ENCODE measurements around the gene SCAPER. TPM values are rescaled to one million over a fixed set of nuclear protein-coding genes. Genes with fewer than 3 reads are reported as not detected.

The SCAPER gene
- polyA plus RNA-seq, 1 donor from 2014 or later, result 77.1 TPM

DNA sequence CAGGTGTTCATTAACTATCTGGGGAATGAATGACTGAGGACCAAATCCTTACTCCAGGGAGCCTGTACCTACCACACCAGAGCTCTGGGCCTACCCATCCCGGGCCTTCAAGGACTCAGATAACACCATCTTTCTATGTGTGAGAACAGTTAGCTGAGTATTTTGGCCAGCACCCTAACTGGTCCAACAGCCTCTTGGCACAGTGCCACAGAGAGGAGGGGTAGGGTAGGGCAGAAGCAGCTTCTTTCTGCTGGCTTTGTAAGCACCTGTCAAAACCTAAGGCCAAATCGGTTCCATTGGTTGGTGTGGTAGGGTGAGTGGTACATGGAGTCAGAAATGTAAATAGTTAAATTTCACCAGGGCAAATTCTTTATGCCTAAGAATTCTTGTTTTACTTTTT, 541.9 kb downstream of the SCAPER start:
- H4K20me1 ChIP-seq (ENCODE audit: insufficient read depth), result no peaks in the 10 kb centered on the region
- no peaks in the 10 kb centered on the region for H3K9me2 ChIP-seq (ENCODE audit: insufficient read depth, low read length)
- no peaks in the 10 kb centered on the region for H3K36me3 ChIP-seq (ENCODE audit: insufficient read depth, low read length)
- H3K27me3 ChIP-seq (ENCODE audit: insufficient read depth, low read depth, low read length), result no peaks in the 10 kb centered on the region
- no peak overlapping the region for H3K27ac ChIP-seq (ENCODE audit: low read length)
- no peak overlapping the region for H3K4me2 ChIP-seq (ENCODE audit: low read length)
- H3K4me3 ChIP-seq (ENCODE audit: low read length), result no peak overlapping the region
- H3K9ac ChIP-seq (ENCODE audit: low read length), result no peak overlapping the region
- no peaks in the 10 kb centered on the region for H3K9me3 ChIP-seq (ENCODE audit: low read length)
- TF ChIP-seq EP300 (conservative IDR thresholded peaks at IDR 0.05; ENCODE audit: poor library complexity, severe bottlenecking) (no peak), POLR2AphosphoS5 (IDR thresholded peaks at IDR 0.05) (no peak), MXI1 (conservative IDR thresholded peaks at IDR 0.05; ENCODE audit: poor library complexity, severe bottlenecking) (no peak), CTCF (IDR thresholded peaks at IDR 0.05; ENCODE audit: poor library complexity, severe bottlenecking) (no peak), SMC3 (conservative IDR thresholded peaks at IDR 0.05; ENCODE audit: poor library complexity) (no peak), EZH2 (IDR thresholded peaks at IDR 0.05; ENCODE audit: borderline replicate concordance, insufficient read depth, low read length, poor library complexity, severe bottlenecking) (no peak), TAF1 (IDR thresholded peaks at IDR 0.05; ENCODE audit: low read depth) (no peak), RAD21 (conservative IDR thresholded peaks at IDR 0.05) (no peak)
- TF ChIP-seq, protein P1, sequence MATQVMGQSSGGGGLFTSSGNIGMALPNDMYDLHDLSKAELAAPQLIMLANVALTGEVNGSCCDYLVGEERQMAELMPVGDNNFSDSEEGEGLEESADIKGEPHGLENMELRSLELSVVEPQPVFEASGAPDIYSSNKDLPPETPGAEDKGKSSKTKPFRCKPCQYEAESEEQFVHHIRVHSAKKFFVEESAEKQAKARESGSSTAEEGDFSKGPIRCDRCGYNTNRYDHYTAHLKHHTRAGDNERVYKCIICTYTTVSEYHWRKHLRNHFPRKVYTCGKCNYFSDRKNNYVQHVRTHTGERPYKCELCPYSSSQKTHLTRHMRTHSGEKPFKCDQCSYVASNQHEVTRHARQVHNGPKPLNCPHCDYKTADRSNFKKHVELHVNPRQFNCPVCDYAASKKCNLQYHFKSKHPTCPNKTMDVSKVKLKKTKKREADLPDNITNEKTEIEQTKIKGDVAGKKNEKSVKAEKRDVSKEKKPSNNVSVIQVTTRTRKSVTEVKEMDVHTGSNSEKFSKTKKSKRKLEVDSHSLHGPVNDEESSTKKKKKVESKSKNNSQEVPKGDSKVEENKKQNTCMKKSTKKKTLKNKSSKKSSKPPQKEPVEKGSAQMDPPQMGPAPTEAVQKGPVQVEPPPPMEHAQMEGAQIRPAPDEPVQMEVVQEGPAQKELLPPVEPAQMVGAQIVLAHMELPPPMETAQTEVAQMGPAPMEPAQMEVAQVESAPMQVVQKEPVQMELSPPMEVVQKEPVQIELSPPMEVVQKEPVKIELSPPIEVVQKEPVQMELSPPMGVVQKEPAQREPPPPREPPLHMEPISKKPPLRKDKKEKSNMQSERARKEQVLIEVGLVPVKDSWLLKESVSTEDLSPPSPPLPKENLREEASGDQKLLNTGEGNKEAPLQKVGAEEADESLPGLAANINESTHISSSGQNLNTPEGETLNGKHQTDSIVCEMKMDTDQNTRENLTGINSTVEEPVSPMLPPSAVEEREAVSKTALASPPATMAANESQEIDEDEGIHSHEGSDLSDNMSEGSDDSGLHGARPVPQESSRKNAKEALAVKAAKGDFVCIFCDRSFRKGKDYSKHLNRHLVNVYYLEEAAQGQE (IDR thresholded peaks at IDR 0.05; ENCODE audit: borderline replicate concordance), result no peak
- no peaks in the 10 kb centered on the region for H3K79me2 ChIP-seq (replicated peaks; ENCODE audit: insufficient read depth, low read length)
- no peak overlapping the region for H2AFZ ChIP-seq (ENCODE audit: low read depth, low read length)
- H3F3A ChIP-seq (ENCODE audit: insufficient read depth, low read length, poor library complexity, severe bottlenecking), result no peaks in the 10 kb centered on the region

GRCh38 chr15:76360416-76360815, 544.7 kb downstream of the SCAPER start:
- no peak overlapping the region for H3K4me3 ChIP-seq (ENCODE audit: low read length)
- no peak for TF ChIP-seq POLR2AphosphoS5 (IDR thresholded peaks at IDR 0.05)
- no peak for TF ChIP-seq EZH2 (IDR thresholded peaks at IDR 0.05; ENCODE audit: borderline replicate concordance, insufficient read depth, low read length, poor library complexity, severe bottlenecking)
- TF ChIP-seq MXI1 (conservative IDR thresholded peaks at IDR 0.05; ENCODE audit: poor library complexity, severe bottlenecking), result no peak
- no peak for TF ChIP-seq TAF1 (IDR thresholded peaks at IDR 0.05; ENCODE audit: low read depth)
- no peak for TF ChIP-seq RAD21 (conservative IDR thresholded peaks at IDR 0.05)
- no peaks in the 10 kb centered on the region for H4K20me1 ChIP-seq (ENCODE audit: insufficient read depth)
- H3K9me3 ChIP-seq (ENCODE audit: low read length), result no peaks in the 10 kb centered on the region
- H3F3A ChIP-seq (ENCODE audit: insufficient read depth, low read length, poor library complexity, severe bottlenecking), result no peaks in the 10 kb centered on the region
- no peaks in the 10 kb centered on the region for H3K9me2 ChIP-seq (ENCODE audit: insufficient read depth, low read length)
- H3K27me3 ChIP-seq (ENCODE audit: insufficient read depth, low read depth, low read length), result no peaks in the 10 kb centered on the region
- no peak overlapping the region for H3K27ac ChIP-seq (ENCODE audit: low read length)
- no peak overlapping the region for H3K9ac ChIP-seq (ENCODE audit: low read length)
- H3K4me2 ChIP-seq (ENCODE audit: low read length), result no peak overlapping the region
- H3K36me3 ChIP-seq (ENCODE audit: insufficient read depth, low read length), result no peaks in the 10 kb centered on the region
- H3K79me2 ChIP-seq (replicated peaks; ENCODE audit: insufficient read depth, low read length), result no peaks in the 10 kb centered on the region
- H2AFZ ChIP-seq (ENCODE audit: low read depth, low read length), result no peak overlapping the region
